KOPT-K1 (cell line): Measurements from ENCODE around the gene MIF.
"Not testable (repeated sequence)": the region's sequence is repeated elsewhere in the genome, so short reads cannot be mapped to it uniquely, and the experiment has no call there.

Experiments
- H3K27ac ChIP-seq: fragments of 200-600 bp; sonication (generic); 2 replicates; pipeline ENCODE4 v1.5.1; 2016; ENCODE audit warnings: antibody characterized with exemption, mild to moderate bottlenecking, low read depth, low read length; ENCODE audit not compliant: poor library complexity, severe bottlenecking
- H3K36me3 ChIP-seq: fragments of 200-600 bp; sonication (generic); 2 replicates; pipeline ENCODE4 v1.5.1; 2017; ENCODE audit warnings: antibody characterized with exemption, mild to moderate bottlenecking, low read length, moderate library complexity; ENCODE audit not compliant: insufficient read depth
- H3K9me3 ChIP-seq: fragments of 200-600 bp; sonication (generic); 2 replicates; pipeline ENCODE4 v1.5.1; 2017; ENCODE audit warnings: antibody characterized with exemption, low read length, mild to moderate bottlenecking; ENCODE audit not compliant: insufficient read depth, poor library complexity, severe bottlenecking

MIF gene

GRCh38 chr22:23860187-23860586, 34.0 kb upstream of the MIF start:
- H3K36me3 ChIP-seq, H3K27ac ChIP-seq, H3K9me3 ChIP-seq: not testable (repeated sequence)

DNA sequence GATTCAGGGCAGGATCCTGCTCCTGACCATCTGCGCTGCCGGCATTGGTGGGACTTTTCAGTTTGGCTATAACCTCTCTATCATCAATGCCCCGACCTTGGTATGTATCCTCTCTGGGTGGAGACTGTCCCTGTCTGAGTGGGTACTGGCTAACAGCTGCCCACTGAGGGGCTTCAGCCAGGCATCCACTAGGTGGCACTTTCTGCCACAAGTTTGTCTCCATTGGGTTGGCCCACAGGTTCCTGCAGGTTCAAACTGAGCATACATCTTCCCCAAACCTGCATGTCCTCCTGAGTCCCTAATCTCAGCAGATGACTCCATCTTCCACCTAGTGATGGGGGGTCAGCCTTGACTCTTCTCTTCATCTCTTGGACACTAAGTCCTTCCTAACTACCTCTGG, 32.1 kb upstream of the MIF start:
- no peaks in the 10 kb centered on the region for H3K36me3 ChIP-seq

DNA sequence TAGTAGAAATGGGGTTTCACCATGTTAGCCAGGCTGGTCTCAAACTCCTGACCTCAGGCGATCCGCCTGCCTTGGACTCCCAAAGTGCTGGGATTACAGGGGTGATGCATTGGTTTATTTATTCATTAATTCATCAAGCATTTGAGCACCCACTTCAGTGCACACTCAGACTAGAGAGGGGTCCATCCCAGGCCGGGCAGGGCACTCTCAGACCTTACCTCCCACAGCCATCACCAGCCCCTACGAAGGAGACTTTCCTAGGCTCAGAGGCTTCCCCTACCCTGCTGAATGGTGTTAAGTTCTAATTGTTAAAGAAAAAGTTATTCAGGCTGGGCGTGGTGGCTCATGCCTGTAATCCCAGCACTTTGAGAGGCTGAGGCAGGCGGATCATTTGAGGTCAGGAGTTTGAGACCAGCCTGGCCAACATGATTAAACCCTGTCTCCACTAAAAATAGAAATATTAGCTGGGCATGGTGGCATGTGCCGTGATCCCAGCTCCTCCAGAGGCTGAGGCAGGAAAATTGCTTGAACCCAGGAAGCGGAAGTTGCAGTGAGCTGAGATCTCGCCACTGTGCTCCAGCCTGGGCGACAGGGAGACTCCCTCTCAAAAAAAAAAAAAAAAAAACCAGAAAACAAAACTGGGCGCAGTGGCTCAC, 29.6 kb upstream of the MIF start:
- not testable (repeated sequence) for H3K36me3 ChIP-seq, H3K27ac ChIP-seq, H3K9me3 ChIP-seq

More for the DNA sequence above, 32.1 kb upstream of the MIF start:
- Histone ChIP-seq H3K9me3 (no peaks in the 10 kb centered on the region), H3K27ac (no peak overlapping the region)

- no peak overlapping the region for H3K27ac ChIP-seq
- no peaks in the 10 kb centered on the region for H3K9me3 ChIP-seq
- H3K36me3 ChIP-seq, result peaks cover 14% of the 10 kb centered on the region; the same call in 1 of the 2 replicates
These were observed 25.6 kb upstream of the MIF start for GRCh38 chr22:23868580-23868979.

DNA sequence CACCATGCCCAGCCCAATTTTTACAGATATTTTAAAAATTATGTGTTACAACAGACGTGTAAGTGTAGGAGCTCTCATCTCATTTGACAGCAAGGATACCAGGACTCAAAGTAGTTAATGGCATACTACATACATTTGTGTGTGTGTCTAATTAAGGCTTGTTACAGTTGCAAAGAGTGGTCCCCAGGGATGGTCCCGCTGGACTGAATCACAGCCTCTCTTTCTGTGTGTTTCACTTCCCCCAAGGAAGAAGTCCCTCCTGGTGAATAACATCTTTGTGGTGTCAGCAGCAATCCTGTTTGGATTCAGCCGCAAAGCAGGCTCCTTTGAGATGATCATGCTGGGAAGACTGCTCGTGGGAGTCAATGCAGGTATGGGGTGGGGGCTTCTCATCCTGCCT, 19.3 kb upstream of the MIF start:
- no peak overlapping the region for H3K27ac ChIP-seq
- H3K9me3 ChIP-seq, result no peaks in the 10 kb centered on the region
- peaks cover 5% of the 10 kb centered on the region; the same call in 1 of the 2 replicates for H3K36me3 ChIP-seq

DNA sequence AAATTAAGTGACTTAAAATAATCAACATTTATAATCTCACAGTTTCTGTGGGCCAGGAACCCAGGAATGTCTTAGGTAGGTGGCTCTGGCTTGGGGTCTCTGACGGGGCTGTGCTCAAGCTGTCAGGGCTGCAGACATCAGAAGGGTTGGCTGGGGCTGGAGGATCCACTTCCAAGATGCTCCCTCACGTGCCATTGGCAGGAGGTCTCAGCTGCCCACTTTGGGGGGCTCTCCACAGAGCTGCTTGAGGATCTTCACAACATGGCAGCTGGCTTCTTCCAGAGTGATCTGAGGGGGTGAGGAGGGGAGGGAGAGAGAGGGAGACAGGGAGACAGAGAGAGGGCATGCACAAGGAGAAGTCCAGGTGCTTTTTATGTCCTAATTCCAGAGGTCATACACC, 18.4 kb upstream of the MIF start:
- no peaks in the 10 kb centered on the region for H3K9me3 ChIP-seq
- no peak overlapping the region for H3K27ac ChIP-seq
- no peaks in the 10 kb centered on the region for H3K36me3 ChIP-seq

- no peaks in the 10 kb centered on the region for H3K36me3 ChIP-seq
- H3K27ac ChIP-seq, result no peak overlapping the region
These were observed 16.6 kb upstream of the MIF start for GRCh38 chr22:23877566-23877965.

GRCh38 chr22:23878219-23878618, 16.0 kb upstream of the MIF start:
- Histone ChIP-seq H3K36me3 (no peaks in the 10 kb centered on the region), H3K27ac (no peak overlapping the region), H3K9me3 (no peaks in the 10 kb centered on the region)

More at GRCh38 chr22:23877566-23877965, 16.6 kb upstream of the MIF start:
- no peaks in the 10 kb centered on the region for H3K9me3 ChIP-seq

DNA sequence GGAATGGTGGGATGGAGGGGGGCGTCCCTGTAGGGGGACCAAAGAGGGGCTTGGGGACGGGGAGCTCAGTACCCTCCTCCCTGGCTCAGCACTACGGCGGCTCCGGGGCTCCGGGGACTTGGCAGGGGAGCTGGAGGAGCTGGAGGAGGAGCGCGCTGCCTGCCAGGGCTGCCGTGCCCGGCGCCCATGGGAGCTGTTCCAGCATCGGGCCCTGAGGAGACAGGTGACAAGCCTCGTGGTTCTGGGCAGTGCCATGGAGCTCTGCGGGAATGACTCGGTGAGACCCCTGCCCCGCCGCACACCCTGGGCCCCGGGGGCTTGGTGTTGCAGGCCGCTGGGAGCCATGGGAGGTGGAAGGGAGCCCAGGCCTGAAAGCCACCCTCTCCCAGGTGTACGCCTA, 11.8 kb upstream of the MIF start:
- Histone ChIP-seq H3K9me3 (no peaks in the 10 kb centered on the region), H3K36me3 (no peaks in the 10 kb centered on the region), H3K27ac (no peak overlapping the region)

DNA sequence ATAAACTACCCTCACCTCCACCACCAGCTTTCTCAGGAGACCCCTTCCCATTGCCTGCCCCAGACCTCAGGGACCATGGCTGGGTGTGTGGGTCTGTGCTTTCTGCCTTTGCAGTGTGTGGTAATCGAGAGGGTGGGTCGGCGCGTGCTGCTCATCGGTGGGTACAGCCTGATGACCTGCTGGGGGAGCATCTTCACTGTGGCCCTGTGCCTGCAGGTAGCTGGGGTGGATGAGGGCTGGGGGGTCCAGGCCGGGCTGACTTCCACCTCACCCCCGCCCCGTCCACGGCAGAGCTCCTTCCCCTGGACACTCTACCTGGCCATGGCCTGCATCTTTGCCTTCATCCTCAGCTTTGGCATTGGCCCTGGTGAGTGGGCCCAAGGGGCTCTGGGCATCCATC, 10.5 kb upstream of the MIF start:
- no peaks in the 10 kb centered on the region for H3K36me3 ChIP-seq
- no peak overlapping the region for H3K27ac ChIP-seq
- H3K9me3 ChIP-seq, result no peaks in the 10 kb centered on the region

DNA sequence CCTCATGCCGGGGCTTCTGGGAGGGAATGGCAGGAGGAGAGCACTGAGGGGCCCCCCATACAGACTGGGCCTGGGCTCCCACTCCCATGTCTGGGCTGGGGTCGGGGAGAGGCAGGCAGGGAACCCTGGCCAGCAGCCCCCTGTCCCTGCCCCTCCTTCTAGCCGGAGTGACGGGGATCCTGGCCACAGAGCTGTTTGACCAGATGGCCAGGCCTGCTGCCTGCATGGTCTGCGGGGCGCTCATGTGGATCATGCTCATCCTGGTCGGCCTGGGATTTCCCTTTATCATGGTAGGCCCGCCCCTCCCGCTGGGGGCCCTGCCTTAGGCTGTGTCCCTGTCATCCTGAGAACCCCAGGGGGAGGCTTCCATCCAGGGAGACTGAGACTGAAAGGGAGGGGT, 10.0 kb upstream of the MIF start:
- H3K36me3 ChIP-seq, result no peaks in the 10 kb centered on the region
- H3K27ac ChIP-seq, result no peak overlapping the region
- no peaks in the 10 kb centered on the region for H3K9me3 ChIP-seq

DNA sequence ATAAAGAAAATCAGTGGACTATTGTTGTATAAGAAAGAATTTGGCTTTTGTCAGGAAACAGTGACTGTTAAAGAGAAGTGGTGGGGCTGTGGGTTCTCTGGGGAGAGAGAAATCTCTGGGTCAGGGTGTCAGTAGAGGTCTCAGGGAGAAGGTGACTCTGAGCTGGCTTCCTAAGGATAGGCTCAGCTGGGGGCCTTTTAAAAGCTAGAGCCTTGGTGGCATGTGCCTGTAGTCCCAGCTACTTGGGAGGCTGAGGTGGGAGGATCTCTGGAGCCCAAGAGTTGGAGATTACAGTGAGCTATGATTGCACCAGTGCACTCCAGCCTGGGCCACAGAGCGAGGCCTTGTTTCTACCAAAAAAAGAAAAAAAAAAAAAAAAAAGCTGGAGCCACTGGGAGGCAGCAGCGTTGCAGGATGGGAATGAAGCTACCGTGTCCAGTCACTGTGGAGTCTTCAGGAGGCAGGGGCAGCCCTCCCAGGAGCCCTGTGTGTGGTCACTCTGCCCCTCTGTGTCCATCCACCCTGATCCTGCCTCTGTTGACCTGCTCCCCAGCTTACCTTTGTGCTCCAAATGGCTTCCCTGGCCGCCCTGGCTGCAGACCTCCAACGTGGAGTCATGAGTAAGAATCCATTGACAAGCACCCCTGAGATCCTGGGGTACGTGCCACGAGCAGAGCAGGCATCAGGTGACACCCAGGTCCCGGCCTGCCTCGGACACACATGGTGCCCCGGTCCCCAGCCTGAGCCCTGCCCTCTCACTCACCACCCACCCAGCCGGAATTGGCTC, 5.4 kb upstream of the MIF start:
- Histone ChIP-seq H3K27ac (no peak overlapping the region), H3K36me3 (no peaks in the 10 kb centered on the region), H3K9me3 (no peaks in the 10 kb centered on the region)

- Histone ChIP-seq H3K9me3 (no peaks in the 10 kb centered on the region), H3K27ac (no peak overlapping the region), H3K36me3 (no peaks in the 10 kb centered on the region)
These were observed 4.6 kb upstream of the MIF start for GRCh38 chr22:23889620-23890019.

DNA sequence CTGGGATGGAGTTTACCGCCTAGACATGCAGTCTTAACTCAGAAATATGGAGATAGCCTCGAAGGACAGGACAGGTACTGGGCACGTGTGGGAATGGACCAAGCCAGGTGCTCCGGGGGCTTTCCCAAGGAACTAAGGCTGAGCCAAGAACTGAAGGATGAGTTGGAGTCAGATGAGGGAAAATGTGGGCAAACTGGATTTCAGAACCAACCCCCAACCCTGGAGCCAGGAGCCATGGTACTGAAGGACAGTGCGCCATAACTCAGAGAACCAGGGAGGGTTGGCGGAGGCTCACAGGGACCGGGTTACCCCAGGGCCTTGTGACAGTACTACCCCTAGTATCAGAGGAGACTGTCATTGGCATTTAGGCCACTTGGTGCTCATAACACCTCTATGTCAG, 2.5 kb upstream of the MIF start:
- Histone ChIP-seq H3K27ac (no peak overlapping the region), H3K36me3 (peaks cover 17% of the 10 kb centered on the region), H3K9me3 (no peaks in the 10 kb centered on the region)

- Histone ChIP-seq H3K27ac (no peak overlapping the region), H3K36me3 (peaks cover 21% of the 10 kb centered on the region), H3K9me3 (no peaks in the 10 kb centered on the region)
These were observed 2.1 kb upstream of the MIF start for GRCh38 chr22:23892130-23892529.

DNA sequence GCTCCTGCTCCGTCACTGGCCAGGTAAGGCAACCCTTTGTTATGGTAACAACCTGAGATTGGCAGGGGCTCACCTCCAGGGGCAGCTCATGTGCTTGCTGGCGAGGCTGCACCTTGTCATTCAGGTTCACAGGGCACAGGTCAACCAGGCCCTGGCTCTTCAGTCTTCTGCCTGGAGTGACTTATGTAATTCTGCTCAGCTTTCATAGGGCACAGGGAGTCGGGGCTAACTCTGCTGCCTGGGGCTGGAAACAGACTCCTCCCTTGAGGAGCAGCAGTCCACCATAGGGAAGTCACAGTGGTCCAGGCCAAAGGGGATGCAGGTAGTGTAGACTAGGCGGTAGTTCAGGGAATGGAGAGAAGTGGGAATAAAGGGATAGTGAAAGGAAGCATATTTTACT, 1.5 kb upstream of the MIF start:
- peaks cover 27% of the 10 kb centered on the region for H3K36me3 ChIP-seq
- H3K9me3 ChIP-seq, result no peaks in the 10 kb centered on the region
- peak overlapping the region; percentile 81 for H3K27ac ChIP-seq
